Stomach (tissue), 9 donors: ENCODE results near the gene PRSS8. TPM values are rescaled to one million over a fixed set of nuclear protein-coding genes. Genes with fewer than 3 reads are reported as not detected.
"Not testable (repeated sequence)": the region's sequence is repeated elsewhere in the genome, so short reads cannot be mapped to it uniquely, and the experiment has no call there.

Experiments
- DNase-seq, 2 donors: peaks; one replicate each; pipeline versions ENCODE4 v3.0.0 to v3.0.0-alpha.2; 2013 to 2019
- H3K27ac ChIP-seq, 5 donors: fragments of 200-600 bp in 4 of 5; sonication (generic) in 4 of 5; one replicate each; pipeline ENCODE4 v1.5.1; 2013 to 2019; ENCODE audit warnings: mild to moderate bottlenecking in 1 of 5, moderate library complexity in 1 of 5
- H3K27me3 ChIP-seq, 3 donors: fragments of 200-600 bp; sonication (generic); one replicate each; pipeline ENCODE4 v1.5.1; 2017 to 2019; ENCODE audit warnings: mixed run types in 1 of 3
- H3K36me3 ChIP-seq, 4 donors: fragments of 200-600 bp; sonication (generic); 1 replicate in 3 of 4; 2 replicates in 1 of 4; pipeline ENCODE4 v1.5.1; 2016 to 2019
- H3K4me1 ChIP-seq, 4 donors: fragments of 200-600 bp; sonication (generic); one replicate each; pipeline ENCODE4 v1.5.1; 2016 to 2019
- H3K4me3 ChIP-seq, 4 donors: fragments of 200-600 bp; sonication (generic) in 3 of 4; one replicate each; pipeline ENCODE4 v1.5.1; 2016 to 2019; ENCODE audit warnings: mild to moderate bottlenecking in 1 of 4
- H3K9me3 ChIP-seq, 4 donors: fragments of 200-600 bp; sonication (generic); one replicate each; pipeline ENCODE4 v1.5.1; 2016 to 2019
- EP300 ChIP-seq: sonication (generic); formaldehyde crosslinking; IDR thresholded peaks from one replicate; pipeline ENCODE4 v1.6.1; 2017; ENCODE audit warnings: antibody characterized with exemption
- POLR2A ChIP-seq, 4 donors: fragments of 450-650 bp; IDR thresholded peaks; one replicate each; pipeline ENCODE4 v1.6.1; 2016; ENCODE audit warnings: antibody characterized with exemption in 4 of 4, control low read depth in 2 of 4, mild to moderate bottlenecking in 1 of 4, moderate library complexity in 1 of 4
- POLR2AphosphoS5 ChIP-seq, 3 donors: sonication (generic); formaldehyde crosslinking; IDR thresholded peaks; one replicate each; pipeline ENCODE4 v1.6.1; 2016; ENCODE audit warnings: antibody characterized with exemption in 3 of 3
- WGBS, 5 donors: extraction: QIAGEN DNeasy Blood & Tissue Kit in 3 of 5; methylation state at CpG; one replicate each; pipeline versions ENCODE4 v1.1.5 to v1.1.7; 2013 to 2018; 5-methylcytosine and 5-hydroxymethylcytosine counted together
- intact Hi-C: fragments of 100-400 bp; cut with DNase I; formaldehyde crosslinking; loops from one replicate; pipeline ENCODE4 v1.15.1; 2023; ENCODE audit warnings: low total_unique reads
- polyA plus RNA-seq, 3 donors: library from polyadenylated mRNA; stranded (reverse); fragments of 200-250 nt; gene quantifications; one replicate each; pipeline ENCODE4 v1.2.3, GENCODE V29; 2013
- total RNA-seq, 5 donors: library from RNA; depleted of rRNA; stranded (reverse); fragments of >200 nt; gene quantifications; one replicate each; pipeline versions ENCODE4 v1.1.0 to v1.2.3, GENCODE V29; 2014 to 2016
- TF ChIP-seq, protein P1 (sequence below), 7 experiments: fragments of 450-650 bp in 4 of 7; fragments of 200-600 bp in 3 of 7; sonication (generic) in 3 of 7; IDR thresholded peaks; one replicate each; pipeline ENCODE4 v1.5.1; 2016 to 2019; ENCODE audit warnings: antibody characterized with exemption in 7 of 7, control low read depth in 2 of 7, mild to moderate bottlenecking in 1 of 7
- donor health status: healthy with polysubstance abuse.
- donor health status: Bipolar disorder and iron deficiency.
- donor health status: healthy.

The PRSS8 gene
- total and polyA plus RNA-seq, 8 donors = 5.8 to 176 (median 93.0) TPM

DNA sequence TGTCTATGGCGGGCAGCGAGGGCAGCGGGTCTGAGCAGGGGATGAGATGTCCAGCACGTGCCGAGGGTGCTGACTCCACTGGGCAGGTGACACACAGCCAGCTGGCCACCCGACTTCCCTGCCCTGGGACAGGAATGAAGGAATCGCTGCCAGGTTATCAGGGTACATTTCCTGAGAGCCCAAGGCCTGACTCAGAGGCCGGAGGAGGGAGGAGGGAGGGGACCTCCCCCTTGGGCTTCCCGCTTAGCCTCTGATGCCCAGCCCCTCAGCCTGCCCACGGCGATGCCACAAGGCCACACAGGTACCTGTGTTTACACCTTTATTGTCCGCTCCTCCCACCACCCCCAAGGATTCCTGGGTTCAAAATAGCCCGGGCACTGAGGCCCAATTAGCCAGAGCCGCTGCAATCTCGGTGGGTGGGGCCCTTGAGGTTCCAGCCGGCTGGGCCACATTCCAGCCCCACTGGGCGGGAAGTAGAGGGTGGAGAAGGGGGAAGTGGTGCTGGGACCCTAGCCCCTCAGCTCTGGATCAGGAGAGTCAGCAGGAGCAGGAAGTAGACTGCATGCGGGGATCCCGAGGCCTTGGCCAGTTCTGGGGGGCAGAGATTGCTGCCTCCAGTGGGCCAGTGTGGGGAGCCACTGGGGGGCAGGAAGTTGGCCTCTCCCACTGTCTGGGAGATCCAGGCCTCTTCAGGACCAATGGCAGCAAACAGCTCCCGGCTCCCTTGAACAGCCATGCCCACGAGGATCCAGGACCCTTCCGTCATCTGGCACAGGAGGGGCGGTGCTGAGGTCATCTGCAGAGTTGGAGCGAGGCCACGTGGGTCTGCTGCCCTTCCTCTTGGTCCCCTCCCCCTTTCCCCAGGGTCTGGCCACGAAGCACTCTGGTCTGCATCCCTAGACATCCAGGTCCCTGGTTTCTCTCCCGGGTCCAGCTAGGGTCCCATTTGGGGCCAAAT is 3.4 kb upstream of the PRSS8 start:
- TF ChIP-seq POLR2AphosphoS5 (IDR thresholded peaks at IDR 0.05) (peak in 2 of 3 donors; percentile 63 to 83), EP300 (no peak)
- H3K27ac ChIP-seq = peak overlapping the region; percentile 81 to 93 (median 88)
- peaks cover 25 to 70% (median 51%) of the 10 kb centered on the region in 4 donors for H3K4me1 ChIP-seq

DNA sequence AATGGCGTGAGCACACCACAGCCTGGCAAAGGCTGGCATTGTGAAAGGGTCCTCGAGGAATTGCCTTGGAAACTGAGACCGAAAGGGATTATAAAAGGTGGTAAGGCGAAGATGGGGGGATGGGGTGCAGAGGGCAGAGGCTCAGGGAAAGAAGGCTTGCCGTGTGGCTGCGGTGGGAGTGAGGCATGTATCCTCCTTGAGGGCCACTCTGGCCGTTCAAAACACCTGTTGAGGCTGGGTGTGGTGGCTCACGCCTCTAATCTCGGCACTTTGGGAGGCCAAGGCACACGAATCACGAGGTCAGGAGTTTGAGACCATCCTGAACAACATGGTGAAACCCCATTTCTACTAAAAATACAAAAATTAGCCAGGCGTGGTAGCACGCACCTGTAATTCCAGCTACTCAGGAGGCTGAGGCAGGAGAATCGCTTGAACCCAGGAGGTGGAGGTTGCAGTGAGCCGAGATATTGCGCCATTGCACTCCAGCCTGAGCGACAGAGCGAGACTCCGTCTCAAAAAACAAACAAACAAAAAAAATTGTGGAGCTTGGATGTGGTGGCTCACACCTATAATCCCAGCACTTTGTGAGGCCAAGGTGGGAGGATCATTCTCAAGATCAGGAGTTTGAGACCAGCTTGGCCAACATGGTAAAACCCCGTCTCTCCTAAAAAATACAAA is 1.4 kb upstream of the PRSS8 start:
- Histone ChIP-seq H3K4me1 (peaks cover 34 to 80% (median 55%) of the 10 kb centered on the region in 4 donors), H3K27ac (peak overlapping the region in 1 of 5 donors; percentile 81), H3K36me3 (peaks cover under 1 to 17% (median 13%) of the 10 kb centered on the region in 4 donors)
- H3K27me3 ChIP-seq, intact Hi-C loops, H3K4me3 ChIP-seq, DNase-seq, H3K9me3 ChIP-seq: not testable (repeated sequence)
- 83 to 89% (median 86%) methylated on average over 20 of the region's 20 CpGs for WGBS, 5 donors

More for the DNA sequence above, 3.4 kb upstream of the PRSS8 start:
- peak; percentile 91 to 94 for DNase-seq
- Histone ChIP-seq H3K36me3 (no peaks in the 10 kb centered on the region), H3K27me3 (peaks cover 0 to 7% (median 0%) of the 10 kb centered on the region in 3 donors), H3K4me3 (no peak overlapping the region), H3K9me3 (no peaks in the 10 kb centered on the region)
- 31 to 51% (median 38%) methylated on average over 23 to 27 of the region's 27 CpGs for WGBS, 5 donors
- intact Hi-C loops = no loop called here

DNA sequence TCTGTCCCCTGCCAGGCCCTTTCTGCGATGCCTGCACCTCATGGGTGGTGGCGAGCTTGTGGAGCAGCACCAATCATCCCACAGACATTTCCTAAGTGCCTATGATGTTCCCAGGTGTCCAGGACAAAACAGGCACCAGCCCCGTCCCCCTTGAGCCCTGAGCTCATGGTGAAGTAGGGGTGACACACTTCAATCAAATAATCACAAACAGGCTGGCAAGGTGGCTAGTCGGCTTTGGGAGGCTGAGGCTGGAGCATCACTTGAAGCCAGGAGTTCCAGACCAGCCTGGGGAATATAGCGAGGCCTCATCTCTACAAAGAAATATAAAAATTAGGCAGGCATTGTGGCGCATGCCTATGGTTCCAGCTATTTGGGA is 748 bp upstream of the PRSS8 start:
- TF ChIP-seq POLR2AphosphoS5 (IDR thresholded peaks at IDR 0.05) = no peak
- peak overlapping the region; percentile 13 to 97 (median 90) for H3K27ac ChIP-seq
- WGBS, 5 donors = 71 to 87% (median 78%) methylated on average over 6 of the region's 6 CpGs

DNA sequence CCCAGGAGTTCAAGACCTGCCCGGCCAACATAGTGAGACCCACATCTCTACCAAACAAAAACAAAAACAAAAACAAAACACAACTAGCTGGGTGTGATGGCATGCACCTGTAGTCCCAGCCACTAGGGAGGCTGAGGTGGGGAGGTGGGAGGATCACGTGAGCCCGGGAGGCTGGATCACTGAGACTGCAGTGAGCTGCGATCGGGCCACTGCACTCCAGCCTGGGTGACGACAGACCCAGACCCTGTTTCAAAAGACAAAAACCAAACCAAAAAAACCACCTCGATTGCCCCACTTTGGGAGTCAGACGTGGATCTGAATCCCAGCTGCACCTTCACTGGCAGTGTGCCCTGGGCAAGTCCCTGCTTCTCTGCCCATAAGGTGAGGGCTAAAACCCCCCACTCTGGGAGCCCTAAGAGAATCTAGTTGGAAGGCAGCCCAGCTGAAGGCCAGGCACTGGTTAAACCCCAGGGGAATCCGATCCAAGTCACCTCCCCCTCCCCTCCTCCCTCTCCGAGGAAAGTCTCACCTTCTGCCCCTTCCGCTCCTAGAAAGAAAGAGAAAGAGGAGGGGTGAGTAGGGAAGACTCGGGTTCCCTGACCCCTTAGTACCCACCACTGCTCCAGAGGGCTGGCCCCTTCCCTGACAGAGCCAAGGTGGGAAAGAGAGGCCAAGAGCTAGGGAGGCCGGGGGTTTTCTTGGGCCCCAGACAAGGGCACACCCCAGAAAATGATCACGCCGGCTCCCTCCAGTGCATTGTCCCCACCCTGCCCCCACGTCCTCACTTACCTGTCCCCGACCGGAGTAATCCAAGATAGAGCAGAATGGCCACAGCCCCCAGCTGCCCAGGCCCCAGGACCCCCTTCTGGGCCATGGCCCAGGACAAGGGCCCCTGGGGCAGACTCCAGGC is 647 bp downstream of the PRSS8 start:
- 12 to 23% (median 18%) methylated on average over 11 to 18 of the region's 18 CpGs for WGBS, 5 donors
- Histone ChIP-seq H3K4me3 (peak overlapping the region; percentile 41 to 62 (median 52)), H3K27ac (peak overlapping the region; percentile 88 to 97 (median 91)), H3K4me1 (peaks cover 43 to 80% (median 56%) of the 10 kb centered on the region in 4 donors), H3K9me3 (no peaks in the 10 kb centered on the region), H3K27me3 (peaks cover 0 to 7% (median 0%) of the 10 kb centered on the region in 3 donors), H3K36me3 (peaks cover 20 to 38% (median 34%) of the 10 kb centered on the region in 4 donors)
- DNase-seq = peak; percentile 78 to 83
- TF ChIP-seq POLR2A (IDR thresholded peaks at IDR 0.05) = peak in 2 of 4 donors; percentile 25 to 50
- no peak for TF ChIP-seq EP300
- TF ChIP-seq POLR2AphosphoS5 (IDR thresholded peaks at IDR 0.05) = peak in 2 of 3 donors; percentile 67 to 85
- TF ChIP-seq, protein P1, sequence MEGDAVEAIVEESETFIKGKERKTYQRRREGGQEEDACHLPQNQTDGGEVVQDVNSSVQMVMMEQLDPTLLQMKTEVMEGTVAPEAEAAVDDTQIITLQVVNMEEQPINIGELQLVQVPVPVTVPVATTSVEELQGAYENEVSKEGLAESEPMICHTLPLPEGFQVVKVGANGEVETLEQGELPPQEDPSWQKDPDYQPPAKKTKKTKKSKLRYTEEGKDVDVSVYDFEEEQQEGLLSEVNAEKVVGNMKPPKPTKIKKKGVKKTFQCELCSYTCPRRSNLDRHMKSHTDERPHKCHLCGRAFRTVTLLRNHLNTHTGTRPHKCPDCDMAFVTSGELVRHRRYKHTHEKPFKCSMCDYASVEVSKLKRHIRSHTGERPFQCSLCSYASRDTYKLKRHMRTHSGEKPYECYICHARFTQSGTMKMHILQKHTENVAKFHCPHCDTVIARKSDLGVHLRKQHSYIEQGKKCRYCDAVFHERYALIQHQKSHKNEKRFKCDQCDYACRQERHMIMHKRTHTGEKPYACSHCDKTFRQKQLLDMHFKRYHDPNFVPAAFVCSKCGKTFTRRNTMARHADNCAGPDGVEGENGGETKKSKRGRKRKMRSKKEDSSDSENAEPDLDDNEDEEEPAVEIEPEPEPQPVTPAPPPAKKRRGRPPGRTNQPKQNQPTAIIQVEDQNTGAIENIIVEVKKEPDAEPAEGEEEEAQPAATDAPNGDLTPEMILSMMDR (IDR thresholded peaks at IDR 0.05) = peak in 2 of 7 experiments; percentile 39 to 58
- intact Hi-C loops = no loop called here

More for the DNA sequence above, 748 bp upstream of the PRSS8 start:
- Histone ChIP-seq H3K36me3 (peaks cover 7 to 24% (median 20%) of the 10 kb centered on the region in 4 donors), H3K27me3 (peaks cover 0 to 7% (median 0%) of the 10 kb centered on the region in 3 donors), H3K9me3 (no peaks in the 10 kb centered on the region), H3K4me1 (peaks cover 34 to 80% (median 55%) of the 10 kb centered on the region in 4 donors), H3K4me3 (no peak overlapping the region)
- intact Hi-C loops = no loop called here
- no peak for DNase-seq

- WGBS, 5 donors = 16 to 38% (median 24%) methylated on average over 5 of the region's 5 CpGs
- peak overlapping the region; percentile 88 to 97 (median 91) for H3K27ac ChIP-seq
- peaks cover 0 to 7% (median 0%) of the 10 kb centered on the region in 3 donors for H3K27me3 ChIP-seq
- intact Hi-C loops = no loop called here
- no peak for DNase-seq
- H3K4me3 ChIP-seq = peak overlapping the region; percentile 41 to 62 (median 52)
- H3K36me3 ChIP-seq = peaks cover 20 to 45% (median 41%) of the 10 kb centered on the region in 4 donors
- H3K4me1 ChIP-seq = peaks cover 47 to 82% (median 60%) of the 10 kb centered on the region in 4 donors
- TF ChIP-seq POLR2AphosphoS5 (IDR thresholded peaks at IDR 0.05) (no peak), POLR2A (IDR thresholded peaks at IDR 0.05) (no peak), EP300 (no peak)
- TF ChIP-seq, protein P1 (IDR thresholded peaks at IDR 0.05) = no peak
- H3K9me3 ChIP-seq = no peaks in the 10 kb centered on the region
Observed at GRCh38 chr16:31134091-31134571, 1.4 kb downstream of the PRSS8 start.
